Epidermal melanocyte (primary cell): Measurements from ENCODE around the gene B4GALT6.

Experiments used
- DNase-seq: peaks from one replicate; pipeline ENCODE4 v3.0.0; 2011; ENCODE audit warnings: low spot score; ENCODE audit not compliant: insufficient read length

The B4GALT6 gene

GRCh38 chr18:31688606-31689005 lies 4.2 kb upstream of the B4GALT6 start:
- no peak for DNase-seq

- no peak for DNase-seq
Observed at GRCh38 chr18:31686986-31687928, 2.9 kb upstream of the B4GALT6 start.

GRCh38 chr18:31686572-31686971 lies 2.2 kb upstream of the B4GALT6 start:
- DNase-seq = no peak

- DNase-seq = peak; percentile 64
Observed at GRCh38 chr18:31685097-31686082, 1.0 kb upstream of the B4GALT6 start.

GRCh38 chr18:31683968-31684278 lies 458 bp downstream of the B4GALT6 start:
- no peak for DNase-seq

GRCh38 chr18:31683106-31683505 lies 1.3 kb downstream of the B4GALT6 start:
- DNase-seq = no peak

GRCh38 chr18:31680831-31681568 lies 3.4 kb downstream of the B4GALT6 start:
- DNase-seq = no peak

GRCh38 chr18:31680433-31680811 lies 4.0 kb downstream of the B4GALT6 start:
- no peak for DNase-seq

GRCh38 chr18:31679791-31680432 lies 4.5 kb downstream of the B4GALT6 start:
- DNase-seq = no peak

GRCh38 chr18:31679133-31679742 lies 5.1 kb downstream of the B4GALT6 start:
- DNase-seq = no peak

- no peak for DNase-seq
Observed at GRCh38 chr18:31678425-31678824, 6.0 kb downstream of the B4GALT6 start.

GRCh38 chr18:31677592-31677991 lies 6.8 kb downstream of the B4GALT6 start:
- no peak for DNase-seq

GRCh38 chr18:31675404-31675803 lies 9.0 kb downstream of the B4GALT6 start:
- DNase-seq = no peak

GRCh38 chr18:31672628-31673135 lies 11.7 kb downstream of the B4GALT6 start:
- DNase-seq = no peak

GRCh38 chr18:31671951-31672350 lies 12.4 kb downstream of the B4GALT6 start:
- no peak for DNase-seq

- DNase-seq = no peak
Observed at GRCh38 chr18:31669541-31669940, 14.8 kb downstream of the B4GALT6 start.

- DNase-seq = no peak
Observed at GRCh38 chr18:31667185-31667584, 17.2 kb downstream of the B4GALT6 start.

- no peak for DNase-seq
Observed at GRCh38 chr18:31666055-31666454, 18.3 kb downstream of the B4GALT6 start.

- no peak for DNase-seq
Observed at GRCh38 chr18:31664101-31664500, 20.3 kb downstream of the B4GALT6 start.

- no peak for DNase-seq
Observed at GRCh38 chr18:31661965-31662364, 22.4 kb downstream of the B4GALT6 start.
